Measurements from ENCODE around the gene SAMD10.

The SAMD10 gene

DNA sequence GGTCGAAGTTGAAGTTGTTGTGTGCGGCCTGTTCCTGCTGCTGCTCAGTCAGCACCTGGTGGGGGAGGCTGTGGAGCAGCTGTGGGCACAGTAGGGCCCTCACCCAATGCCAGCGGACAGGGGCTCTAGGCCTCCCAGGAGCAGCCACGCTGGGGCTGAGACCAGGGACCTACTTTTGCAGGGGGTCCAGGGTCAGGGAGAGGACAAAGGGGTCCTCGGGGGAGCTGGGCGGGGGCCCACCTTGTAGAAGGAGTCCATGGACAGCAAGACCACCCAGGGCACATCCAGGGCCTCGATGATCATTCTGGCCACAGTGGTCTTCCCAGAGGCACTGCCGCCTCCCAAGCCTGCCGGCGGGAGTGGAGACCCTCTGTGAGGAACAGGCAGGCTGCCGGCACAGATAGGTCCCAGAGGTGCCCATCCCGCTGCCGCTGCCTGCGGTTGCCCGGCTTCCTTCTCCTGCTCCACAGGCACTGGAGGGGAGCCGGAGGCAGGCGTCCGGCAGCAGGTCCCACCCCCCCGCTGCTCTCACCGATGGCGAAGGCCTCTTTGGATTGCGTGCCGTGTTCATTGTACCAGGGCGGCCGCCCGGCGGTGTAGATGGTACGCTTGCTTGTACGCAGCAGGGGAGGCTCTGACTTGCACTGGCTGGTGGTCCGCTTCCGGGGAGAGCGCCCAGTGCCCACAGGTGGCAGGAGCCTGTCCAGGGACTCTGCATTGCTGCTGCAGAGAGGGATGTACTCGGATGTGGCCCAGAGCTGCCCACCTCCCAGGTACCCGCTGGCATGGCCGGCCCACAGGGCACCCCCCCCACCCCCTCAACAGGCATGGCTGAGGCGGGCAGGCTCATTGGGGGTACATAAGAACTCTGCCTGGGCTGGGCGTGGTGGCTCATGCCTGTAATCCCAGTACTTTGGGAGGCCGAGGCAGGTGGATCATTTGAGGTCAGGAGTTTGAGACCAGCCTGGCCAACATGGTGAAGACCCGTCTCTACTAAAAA, 33.2 kb downstream of the SAMD10 start:
- no peak overlapping the region for H3K4me3 ChIP-seq (ENCODE audit: low read length)
- DNase-seq (ENCODE audit: low read depth, low spot score): no peak

DNA sequence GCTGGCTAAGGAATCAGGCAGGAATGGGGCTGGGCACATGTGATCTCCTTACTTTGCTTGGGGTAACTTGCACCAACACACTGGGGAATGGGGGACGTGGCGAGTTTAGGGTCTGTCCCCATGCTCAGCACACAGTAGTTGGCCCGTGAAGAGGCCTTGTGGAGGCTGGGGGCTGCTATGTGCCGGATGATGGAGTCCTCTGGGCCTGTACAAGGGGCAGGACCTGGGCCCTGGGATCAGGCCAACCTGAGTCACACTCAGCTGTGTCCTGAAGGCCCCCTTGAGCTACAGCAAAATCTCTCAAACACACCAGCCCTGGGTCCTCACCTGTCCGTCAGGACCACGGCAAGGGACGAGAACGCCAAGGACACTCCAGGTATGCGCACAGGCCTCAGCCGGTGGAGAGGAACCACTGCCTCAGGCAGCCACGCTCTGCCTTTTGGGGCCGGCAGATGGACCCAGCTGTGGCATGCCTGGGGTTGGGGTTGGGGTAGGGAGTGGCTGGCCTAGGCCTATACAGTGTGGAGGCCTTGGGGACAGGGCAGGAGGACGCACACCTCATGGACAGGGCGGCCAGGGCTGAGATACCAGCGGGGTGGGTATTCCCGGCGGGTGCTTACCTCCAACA, 34.3 kb downstream of the SAMD10 start:
- H3K4me3 ChIP-seq (ENCODE audit: low read length): no peak overlapping the region
- no peak for DNase-seq (ENCODE audit: low read depth, low spot score)

DNA sequence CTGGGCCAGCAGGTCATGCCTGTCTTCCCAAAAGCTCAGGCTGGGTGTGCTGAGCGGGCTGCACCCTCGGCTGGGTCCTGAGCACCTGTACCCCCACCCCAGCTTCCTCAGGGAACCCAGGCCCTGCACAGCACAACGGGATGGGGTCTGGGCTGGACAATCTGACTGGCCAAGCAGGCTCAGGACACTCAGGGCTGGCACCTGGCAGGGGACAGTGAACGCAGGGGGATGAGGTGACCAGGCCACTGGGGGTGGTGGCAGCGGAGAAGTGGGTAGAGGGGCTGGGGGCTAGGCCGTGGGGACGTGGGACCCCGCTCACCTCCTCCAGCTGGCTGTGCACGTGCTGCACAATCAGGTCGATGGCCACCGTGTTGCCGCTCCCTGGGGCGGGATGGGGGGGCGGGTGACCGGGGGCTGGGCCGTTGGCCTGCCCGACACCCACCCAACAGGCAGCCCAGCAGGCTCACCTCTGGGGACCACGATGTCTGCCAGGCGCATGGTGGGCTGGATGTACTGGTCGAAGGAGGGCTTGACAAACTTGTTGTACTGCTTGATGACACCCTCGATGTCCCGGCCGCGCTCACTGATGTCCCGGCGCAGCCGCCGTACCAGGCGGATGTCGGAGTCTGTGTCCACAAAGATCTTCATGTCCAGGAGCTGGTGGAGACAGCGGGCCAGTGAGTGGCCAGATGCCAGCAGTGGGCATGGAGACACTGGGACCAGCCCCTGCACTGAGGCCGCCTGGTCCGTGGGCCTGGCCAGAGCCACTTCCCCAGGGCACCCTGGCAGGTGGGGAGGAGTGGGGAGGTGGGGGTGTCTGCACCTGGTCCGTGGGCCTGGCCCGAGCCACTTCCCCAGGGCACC, 35.1 kb downstream of the SAMD10 start:
- H3K4me3 ChIP-seq (ENCODE audit: low read length): no peak overlapping the region
- DNase-seq (ENCODE audit: low read depth, low spot score): no peak

DNA sequence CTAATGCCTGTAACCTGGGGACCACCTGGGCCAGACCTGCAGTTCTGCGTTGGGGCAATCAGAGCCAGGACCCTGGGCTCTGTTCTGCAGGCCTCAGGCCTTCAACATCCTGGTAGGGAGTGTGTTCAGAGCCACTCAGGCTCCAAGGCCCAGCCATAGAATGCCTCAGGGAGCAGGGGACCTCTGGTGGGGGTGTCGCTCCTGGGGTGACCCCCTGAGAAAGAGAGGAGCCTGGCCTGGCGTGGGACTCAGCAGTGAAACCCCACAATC, 35.7 kb downstream of the SAMD10 start:
- H3K4me3 ChIP-seq (ENCODE audit: low read length): no peak overlapping the region
- no peak for DNase-seq (ENCODE audit: low read depth, low spot score)

DNA sequence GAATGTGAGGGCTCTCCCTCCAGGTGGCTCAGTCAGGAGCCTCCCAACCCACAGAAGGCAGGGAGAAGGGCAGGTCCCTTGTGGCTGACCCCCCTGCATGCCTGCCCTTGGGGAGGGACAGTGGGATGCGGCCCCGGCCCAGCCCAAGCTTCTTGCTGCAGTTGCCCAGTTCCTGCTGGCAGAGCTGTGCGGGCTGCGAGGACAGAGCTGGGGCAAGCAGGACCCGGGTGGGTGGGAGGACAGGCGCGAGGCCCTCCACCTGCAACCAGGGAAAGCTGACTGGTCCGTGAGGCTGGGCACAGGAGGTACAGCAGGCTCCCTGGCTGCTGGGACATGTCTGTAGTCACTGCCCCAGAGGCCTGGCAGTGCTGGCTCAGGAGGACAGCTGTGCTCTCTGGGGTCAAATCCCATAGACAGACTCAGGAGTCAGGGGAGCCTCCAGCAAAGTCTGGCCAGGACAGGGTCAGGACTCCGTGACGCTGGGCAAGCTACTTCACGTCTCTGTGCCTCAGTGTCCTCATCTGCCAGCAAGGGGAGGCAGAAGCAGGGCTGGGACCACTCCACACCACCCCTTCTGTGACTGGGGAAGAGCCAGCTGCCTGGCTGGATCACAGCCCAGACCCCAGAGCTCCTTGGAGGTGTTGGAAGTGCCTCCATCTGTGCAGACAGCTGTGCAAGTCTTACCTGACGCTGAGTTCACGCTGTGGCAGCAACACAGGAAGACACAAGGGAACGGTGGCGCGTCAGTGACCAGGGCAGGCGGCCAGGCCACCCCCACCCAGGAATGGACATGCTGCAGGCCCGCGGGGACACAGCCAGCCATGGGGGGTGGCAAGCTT, 36.3 kb downstream of the SAMD10 start:
- no peak for DNase-seq (ENCODE audit: low read depth, low spot score)
- no peak overlapping the region for H3K4me3 ChIP-seq (ENCODE audit: low read length)

DNA sequence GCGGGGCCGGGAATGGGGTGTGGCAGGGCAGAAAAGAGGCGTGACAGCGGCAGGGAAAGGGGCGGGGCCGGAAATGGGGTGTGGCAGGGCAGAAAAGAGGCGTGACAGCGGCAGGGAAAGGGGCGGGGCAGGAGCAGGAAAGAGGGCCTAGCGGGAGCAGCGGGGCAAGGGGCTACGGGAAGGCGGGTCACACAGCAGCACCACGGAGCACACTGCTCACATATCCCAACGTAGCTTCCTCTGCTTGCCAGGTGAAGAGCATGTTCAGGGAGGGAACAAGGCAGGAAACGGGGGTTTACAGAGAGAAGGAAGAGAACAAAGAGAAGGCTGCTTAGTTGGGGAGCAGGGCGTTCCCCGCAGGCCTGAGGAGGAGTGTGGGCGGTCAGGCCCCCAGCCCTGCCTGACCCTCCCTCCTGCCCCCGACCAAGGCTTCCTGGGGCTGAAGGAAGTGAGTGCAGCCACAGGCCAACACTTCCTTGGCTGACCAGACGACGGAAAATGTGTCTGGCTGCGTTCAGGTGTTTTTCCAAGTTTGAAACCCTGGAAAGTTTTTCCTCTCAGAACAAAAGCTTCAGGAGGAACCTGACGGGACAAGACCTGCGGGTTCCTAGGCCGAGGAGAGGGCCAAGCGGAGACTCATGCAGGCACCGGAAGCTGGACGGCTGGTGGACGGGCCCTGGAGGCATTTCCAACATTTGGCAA, 37.0 kb downstream of the SAMD10 start:
- H3K4me3 ChIP-seq (ENCODE audit: low read length): no peak overlapping the region

DNA sequence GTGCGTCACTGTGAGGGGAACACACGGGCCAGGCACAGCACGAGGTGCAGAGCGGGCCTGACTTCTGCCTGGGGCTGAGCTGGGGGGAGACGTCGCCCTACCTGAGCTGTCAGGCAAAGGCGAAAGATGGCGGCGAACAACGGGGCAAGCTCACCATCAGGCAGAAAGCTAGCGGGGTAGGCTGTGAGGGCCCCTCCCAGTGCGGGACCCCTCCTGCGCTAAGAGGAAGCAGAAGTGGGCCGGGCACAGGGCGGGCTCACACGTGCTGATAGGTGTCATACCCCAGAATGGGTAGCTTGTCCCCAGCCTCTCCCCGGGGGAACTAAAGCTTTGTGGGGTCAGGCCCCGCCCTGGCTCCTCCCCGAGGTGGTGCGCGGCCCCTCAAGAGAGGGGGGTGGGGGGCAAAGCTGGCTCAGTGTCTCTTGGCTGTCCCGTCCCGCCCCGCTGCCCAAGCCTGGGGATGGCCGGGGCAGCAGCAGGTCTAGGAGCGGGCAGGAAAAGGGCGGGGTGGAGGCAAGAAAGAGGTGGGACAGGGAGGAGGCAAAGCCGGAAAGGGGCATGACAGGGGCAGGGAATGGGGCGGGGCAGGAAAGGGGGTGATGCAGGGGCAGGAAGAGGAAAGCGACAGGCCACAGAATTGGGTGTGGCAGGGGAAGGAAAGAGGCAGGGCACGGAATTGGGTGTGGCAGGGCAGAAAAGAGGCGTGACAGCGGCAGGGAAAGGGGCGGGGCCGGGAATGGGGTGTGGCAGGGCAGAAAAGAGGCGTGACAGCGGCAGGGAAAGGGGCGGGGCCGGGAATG, 38.0 kb downstream of the SAMD10 start:
- H3K4me3 ChIP-seq (ENCODE audit: low read length): no peak overlapping the region
- DNase-seq (ENCODE audit: low read depth, low spot score): peak; percentile 94

More for the DNA sequence above, 37.0 kb downstream of the SAMD10 start:
- peak; percentile 56 for DNase-seq (ENCODE audit: low read depth, low spot score)

DNA sequence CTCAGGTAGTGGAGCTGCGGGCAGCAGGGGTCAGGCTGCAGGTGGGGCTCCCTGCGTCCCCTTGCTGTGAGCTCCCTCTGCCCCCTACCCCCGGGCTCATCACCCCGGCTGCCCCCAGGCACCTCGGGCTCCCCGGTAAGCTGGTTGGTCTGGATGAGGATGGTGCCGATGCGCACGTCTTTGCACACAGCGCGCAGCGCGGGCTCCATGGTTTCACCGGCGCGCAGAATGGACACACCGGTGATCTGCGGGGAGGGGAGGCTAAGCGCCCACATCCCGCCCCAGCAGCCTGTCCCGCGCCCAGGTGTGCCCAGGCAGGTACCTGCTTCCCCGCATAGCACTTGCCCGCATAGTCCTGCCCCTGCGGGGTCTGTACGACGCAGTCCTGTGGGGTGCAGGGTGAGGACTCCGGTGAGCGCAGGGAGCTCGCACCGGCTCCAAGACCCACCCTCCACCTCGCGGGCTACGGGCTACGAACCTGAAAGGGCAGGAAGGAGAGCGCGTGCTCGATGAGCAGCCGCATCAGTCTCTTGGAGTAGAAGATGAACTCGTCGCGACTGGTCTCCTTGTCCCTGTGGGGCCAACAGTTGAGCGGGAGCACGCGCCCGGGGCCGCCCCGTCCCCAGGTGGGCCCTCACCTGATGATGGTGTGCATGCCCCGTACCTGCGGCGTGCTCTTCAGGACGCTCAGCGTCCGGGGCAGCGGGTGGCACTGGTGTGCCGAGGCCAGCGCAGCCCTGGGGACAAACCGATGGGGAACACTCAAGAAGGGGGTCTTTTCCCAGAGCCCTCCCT, 38.8 kb downstream of the SAMD10 start:
- DNase-seq (ENCODE audit: low read depth, low spot score): no peak
- H3K4me3 ChIP-seq (ENCODE audit: low read length): no peak overlapping the region

DNA sequence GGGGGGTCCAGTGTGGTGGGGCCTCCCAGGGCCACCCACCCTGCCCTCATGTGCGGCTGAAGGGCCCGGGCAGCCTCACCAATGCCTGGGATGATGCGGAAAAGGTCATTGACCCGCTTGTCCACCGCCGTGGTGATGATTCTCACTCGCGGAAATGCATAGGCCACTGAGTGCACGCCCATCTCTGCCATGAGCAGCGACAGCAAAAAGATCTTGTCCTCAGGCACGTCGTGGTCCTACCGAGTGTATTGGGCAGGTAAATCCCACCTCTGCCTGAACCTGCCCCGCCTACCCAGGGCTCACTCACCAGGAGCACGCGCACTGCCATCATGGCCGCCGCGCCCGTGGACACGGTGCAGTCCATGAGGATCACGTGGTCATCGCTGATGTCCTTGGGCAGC, 39.4 kb downstream of the SAMD10 start:
- DNase-seq (ENCODE audit: low read depth, low spot score): no peak
- H3K4me3 ChIP-seq (ENCODE audit: low read length): no peak overlapping the region

DNA sequence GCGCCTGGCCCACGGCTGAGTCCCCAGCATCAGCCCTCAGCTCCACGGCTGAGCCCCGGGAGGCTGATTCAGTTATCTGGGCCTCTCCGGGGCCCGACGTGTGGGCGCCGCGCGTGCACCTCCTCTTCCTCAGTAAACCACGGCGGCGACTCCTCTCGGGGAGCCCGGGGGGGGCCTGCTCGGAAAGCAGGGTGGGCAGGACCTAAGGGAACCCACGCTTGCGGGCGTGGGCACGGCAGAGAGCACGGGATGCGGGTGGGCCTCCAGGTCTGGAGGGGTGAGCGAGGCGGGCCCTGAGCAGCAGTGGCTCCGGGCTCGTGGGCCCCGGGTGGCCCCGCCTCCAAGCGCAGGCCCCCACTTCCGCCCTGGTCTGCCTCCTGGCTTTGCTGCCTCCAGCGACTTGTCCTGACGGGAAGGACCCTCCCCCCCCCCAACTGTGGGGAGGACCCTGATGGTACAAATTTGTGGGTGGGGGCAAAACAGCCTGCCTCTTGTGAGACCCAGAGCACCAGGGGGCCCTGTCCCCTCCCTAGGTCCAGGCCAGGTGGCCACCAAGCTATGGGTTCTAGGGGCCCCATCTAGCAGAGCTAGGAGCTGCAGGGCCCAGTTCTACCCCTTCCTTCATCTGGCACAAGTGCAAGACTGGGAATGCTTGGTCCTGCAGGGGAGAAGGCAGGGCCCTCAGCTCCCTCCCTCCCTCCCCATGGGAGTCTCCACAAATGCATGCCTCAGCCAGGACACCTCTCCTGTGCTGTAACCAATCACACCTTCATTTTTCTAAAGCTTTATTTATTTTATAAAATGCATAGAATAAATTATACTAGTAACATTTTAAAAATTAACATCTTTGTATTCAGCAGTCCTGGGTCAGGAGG, 40.1 kb downstream of the SAMD10 start:
- DNase-seq (ENCODE audit: low read depth, low spot score): no peak
- no peak overlapping the region for H3K4me3 ChIP-seq (ENCODE audit: low read length)

DNA sequence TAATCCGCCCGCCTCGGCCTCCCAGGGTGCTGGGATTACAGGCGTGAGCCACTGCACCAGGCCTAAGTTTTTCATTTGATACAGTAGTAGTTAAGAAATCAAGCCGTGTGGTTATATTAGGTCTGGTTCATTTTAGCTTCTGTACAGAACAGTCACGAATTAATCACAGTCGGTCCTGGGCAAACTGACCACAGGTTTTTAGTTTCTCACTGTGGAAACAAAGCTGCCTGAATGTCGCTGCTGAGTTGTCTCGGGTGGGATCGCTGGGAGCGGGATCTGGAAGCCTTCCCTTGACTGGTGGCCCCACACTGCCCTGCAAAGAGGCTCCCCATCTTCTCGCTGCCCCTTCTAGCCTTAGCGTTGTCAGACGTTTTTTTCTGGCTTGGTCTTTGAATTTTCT, 41.8 kb downstream of the SAMD10 start:
- H3K4me3 ChIP-seq (ENCODE audit: low read length): no peak overlapping the region
- no peak for DNase-seq (ENCODE audit: low read depth, low spot score)

DNA sequence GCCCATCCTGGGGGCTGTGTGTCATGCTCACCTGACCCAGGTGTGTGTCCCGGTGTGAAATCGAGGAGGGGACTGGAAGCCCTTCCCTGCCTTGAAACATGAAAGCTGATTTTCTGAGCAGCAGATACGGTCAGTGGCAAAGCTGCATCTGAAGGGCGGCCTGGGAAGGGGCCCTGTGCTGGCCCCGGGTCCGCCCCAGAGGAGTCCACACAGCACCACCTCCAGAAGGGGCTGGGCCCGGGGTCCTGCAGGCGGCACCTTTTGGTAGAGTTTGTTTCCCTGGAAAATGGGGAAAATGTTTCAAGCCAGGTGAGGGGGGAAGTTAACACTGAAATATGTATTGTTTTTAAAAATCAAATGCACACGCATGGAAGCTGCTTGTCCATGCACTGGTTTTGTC, 44.0 kb downstream of the SAMD10 start:
- H3K4me3 ChIP-seq (ENCODE audit: low read length): no peak overlapping the region
- DNase-seq (ENCODE audit: low read depth, low spot score): no peak

DNA sequence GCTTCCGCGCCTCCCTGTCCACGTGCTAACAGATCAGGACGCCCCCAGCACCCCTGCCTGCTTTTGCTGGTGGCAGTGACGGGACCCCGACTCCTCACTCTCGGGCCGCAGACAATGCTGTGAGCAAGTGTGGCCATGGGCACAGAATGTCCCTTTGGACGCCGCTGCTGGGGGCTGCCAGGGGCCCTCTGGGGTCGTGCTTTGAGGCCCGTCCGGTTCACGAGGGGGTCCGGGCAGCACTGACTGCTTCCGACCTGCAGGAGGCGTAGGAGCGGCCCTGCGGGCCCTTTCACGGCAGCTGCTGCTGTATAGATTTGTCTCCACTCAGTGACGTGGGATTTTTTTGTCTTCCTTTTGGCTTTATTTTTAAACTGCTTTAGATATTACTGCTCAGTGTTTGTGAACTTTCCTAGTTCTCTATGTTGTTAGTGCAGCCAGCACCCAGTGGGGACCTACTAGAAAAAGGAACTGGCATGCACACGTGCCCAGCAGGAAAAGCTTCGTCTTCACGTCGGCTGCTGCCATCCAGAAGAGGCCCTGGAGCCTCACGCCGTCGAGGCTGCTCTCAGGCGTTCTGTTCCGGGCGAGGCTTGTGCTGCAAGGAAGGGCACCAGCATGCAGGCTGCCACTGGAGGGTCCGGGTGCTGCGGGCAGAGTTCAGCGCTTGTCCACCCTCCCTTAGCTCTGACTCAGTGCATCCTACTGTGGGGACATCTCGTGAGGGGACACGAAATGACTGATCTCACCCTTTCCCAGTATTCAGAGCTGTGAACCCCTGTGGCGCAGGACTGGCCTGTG, 45.0 kb downstream of the SAMD10 start:
- DNase-seq (ENCODE audit: low read depth, low spot score): no peak

DNA sequence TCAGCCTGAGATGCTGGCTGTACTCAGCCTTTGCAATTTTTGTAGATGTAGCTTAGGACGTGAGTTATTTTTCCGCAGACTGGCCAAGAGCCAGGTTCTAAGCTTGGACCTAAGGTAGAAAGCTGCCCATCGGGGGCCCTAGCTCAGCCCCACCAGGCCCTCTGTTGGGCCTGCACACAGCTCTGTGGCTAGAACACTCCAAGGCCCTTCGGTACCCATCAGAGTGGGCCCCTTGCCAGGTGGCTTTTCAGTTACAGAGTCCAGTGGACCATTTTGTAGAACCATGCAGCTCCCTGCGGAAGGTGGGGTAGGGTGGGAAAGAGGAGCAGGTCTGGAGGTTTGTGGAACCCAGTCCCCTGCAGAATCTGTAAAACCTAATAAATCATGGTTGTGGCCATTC, 45.8 kb downstream of the SAMD10 start:
- DNase-seq (ENCODE audit: low read depth, low spot score): no peak
- no peak overlapping the region for H3K4me3 ChIP-seq (ENCODE audit: low read length)

More for the DNA sequence above, 45.0 kb downstream of the SAMD10 start:
- H3K4me3 ChIP-seq (ENCODE audit: low read length): no peak overlapping the region

DNA sequence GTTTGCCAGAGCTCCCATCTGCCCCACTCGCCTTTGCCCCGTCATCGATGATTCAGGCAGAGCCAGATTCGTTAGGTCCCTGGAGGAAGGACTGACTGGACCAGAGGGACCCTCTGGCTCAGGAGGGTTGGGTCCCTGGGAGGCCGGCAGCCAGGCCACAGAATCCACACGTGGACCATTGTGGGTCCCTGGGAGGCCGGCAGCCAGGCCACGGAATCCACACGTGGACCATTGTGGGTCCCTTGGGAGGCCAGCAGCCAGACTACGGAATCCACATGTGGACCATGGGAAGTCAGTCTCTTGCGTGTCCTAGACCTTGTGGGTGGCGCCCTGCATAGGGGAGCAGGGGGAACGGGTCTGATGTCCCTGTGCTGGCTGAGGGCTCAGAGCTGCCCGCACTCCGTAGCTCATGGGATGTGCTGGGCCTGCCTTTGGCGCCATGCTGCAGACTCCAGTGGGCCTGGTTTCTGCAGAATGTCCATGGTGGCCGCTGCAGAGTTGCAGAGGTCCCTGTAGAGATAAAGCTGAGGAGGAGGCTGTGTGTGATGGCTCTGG, 46.8 kb downstream of the SAMD10 start:
- DNase-seq (ENCODE audit: low read depth, low spot score): no peak
- no peak overlapping the region for H3K4me3 ChIP-seq (ENCODE audit: low read length)
